ENCODE results near the gene MEDAG.

The MEDAG gene

DNA sequence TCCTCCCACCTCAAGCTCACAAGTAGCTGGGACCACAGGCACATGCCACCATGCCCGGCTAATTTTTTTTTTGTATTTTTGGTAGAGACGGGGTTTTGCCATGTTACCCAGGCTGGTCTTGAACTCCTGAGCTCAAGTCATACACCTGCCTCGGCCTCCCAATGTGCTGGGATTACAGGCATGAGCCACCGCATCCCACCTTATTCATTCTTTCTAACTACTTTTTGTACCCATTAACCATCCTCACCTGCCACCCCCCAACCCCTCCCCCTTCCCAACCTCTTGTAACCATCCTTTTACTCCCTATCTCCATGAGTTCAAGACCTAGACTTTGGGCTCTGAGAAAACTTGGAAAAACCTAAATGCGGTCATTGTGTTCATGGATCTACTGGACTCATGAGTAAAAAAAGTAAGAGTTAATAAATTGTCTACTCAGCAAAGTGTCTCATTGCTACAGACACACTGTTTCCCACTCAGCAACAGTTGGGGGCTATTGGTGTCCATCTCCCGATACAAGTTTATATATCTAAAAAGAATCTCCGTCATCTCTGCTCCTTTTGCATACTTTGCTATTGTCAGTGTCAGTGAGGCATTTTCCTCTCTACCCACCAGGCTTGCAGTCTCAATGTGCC, 44.1 kb upstream of the MEDAG start:
- no peak overlapping the region for H3K4me3 ChIP-seq (replicated peaks; ENCODE audit: low read depth, low read length)
- DNase-seq (ENCODE audit: extremely low read depth, insufficient read length), result no peak
- no peaks in the 10 kb centered on the region for H3K27me3 ChIP-seq (replicated peaks; ENCODE audit: control insufficient read depth, insufficient read depth, low read length)
- H3K36me3 ChIP-seq (ENCODE audit: control insufficient read depth, insufficient read depth, low read length), result no peaks in the 10 kb centered on the region
- TF ChIP-seq, protein P1, sequence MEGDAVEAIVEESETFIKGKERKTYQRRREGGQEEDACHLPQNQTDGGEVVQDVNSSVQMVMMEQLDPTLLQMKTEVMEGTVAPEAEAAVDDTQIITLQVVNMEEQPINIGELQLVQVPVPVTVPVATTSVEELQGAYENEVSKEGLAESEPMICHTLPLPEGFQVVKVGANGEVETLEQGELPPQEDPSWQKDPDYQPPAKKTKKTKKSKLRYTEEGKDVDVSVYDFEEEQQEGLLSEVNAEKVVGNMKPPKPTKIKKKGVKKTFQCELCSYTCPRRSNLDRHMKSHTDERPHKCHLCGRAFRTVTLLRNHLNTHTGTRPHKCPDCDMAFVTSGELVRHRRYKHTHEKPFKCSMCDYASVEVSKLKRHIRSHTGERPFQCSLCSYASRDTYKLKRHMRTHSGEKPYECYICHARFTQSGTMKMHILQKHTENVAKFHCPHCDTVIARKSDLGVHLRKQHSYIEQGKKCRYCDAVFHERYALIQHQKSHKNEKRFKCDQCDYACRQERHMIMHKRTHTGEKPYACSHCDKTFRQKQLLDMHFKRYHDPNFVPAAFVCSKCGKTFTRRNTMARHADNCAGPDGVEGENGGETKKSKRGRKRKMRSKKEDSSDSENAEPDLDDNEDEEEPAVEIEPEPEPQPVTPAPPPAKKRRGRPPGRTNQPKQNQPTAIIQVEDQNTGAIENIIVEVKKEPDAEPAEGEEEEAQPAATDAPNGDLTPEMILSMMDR (IDR thresholded peaks at IDR 0.05; ENCODE audit: insufficient read depth, low read length, poor library complexity, severe bottlenecking), result no peak

DNA sequence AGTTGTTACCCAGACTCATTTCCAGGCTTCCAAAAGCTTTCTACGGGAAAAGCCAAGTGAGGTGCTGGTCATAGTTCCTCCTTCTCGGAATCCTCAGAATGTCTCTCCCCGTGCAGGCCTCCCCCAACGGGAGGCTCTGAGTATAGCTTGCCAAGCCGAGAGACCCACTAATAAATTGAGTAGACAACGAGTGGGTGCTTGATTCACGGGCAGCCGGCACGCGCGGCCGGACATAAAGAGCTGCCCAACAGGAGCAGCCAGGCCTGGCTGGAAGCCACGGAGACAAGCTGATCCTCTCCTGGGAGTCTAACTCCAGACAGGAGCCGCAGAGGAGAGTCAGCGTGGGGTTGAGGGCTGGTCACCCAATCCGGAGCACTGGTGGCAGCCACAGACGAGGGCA, 43.4 kb upstream of the MEDAG start:
- H3K36me3 ChIP-seq (ENCODE audit: control insufficient read depth, insufficient read depth, low read length), result no peaks in the 10 kb centered on the region
- TF ChIP-seq, protein P1 (IDR thresholded peaks at IDR 0.05; ENCODE audit: insufficient read depth, low read length, poor library complexity, severe bottlenecking), result no peak
- DNase-seq (ENCODE audit: extremely low read depth, insufficient read length), result no peak
- no peak overlapping the region for H3K4me3 ChIP-seq (replicated peaks; ENCODE audit: low read depth, low read length)
- no peaks in the 10 kb centered on the region for H3K27me3 ChIP-seq (replicated peaks; ENCODE audit: control insufficient read depth, insufficient read depth, low read length)

DNA sequence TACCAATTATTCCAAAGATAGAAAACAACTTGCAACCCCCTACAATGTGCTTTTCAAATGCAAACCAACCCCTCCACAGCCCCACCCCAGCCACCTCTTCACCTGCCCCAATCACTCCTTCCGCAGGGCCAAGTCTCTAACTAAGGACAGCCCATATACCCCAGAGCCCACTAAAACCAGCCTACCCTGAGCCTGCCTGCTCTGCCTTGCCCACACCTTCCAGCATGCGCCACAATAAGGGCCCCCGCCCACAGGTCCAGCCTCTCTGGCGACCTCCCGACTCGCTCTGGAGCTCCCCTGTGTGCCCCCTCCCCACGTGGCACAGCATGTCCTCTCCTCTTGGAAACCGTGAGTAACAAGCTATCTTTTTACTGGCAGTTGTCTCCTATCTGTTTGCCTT, 42.8 kb upstream of the MEDAG start:
- no peak overlapping the region for H3K4me3 ChIP-seq (replicated peaks; ENCODE audit: low read depth, low read length)
- H3K36me3 ChIP-seq (ENCODE audit: control insufficient read depth, insufficient read depth, low read length), result no peaks in the 10 kb centered on the region
- H3K27me3 ChIP-seq (replicated peaks; ENCODE audit: control insufficient read depth, insufficient read depth, low read length), result no peaks in the 10 kb centered on the region
- TF ChIP-seq, protein P1 (IDR thresholded peaks at IDR 0.05; ENCODE audit: insufficient read depth, low read length, poor library complexity, severe bottlenecking), result no peak
- DNase-seq (ENCODE audit: extremely low read depth, insufficient read length), result no peak

DNA sequence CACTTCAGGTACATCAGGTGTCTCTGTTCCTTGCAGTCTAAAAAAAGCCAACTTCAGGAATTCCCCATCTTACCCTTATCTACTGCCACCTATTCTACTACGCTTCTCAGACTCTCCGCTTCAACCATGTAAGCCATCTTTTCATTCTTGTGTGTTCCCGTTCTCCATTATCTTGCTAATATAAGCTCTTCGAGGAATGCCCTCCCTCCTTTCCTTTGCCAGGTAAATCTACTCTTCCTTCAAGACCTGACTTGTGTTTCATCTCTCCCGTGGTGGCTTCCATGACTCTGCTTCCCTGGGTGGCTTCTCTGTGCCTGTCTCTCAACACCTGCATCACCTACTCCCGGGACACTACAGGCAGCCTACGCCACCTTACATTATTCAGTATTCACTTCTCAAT, 42.3 kb upstream of the MEDAG start:
- no peak for DNase-seq (ENCODE audit: extremely low read depth, insufficient read length)
- TF ChIP-seq, protein P1 (IDR thresholded peaks at IDR 0.05; ENCODE audit: insufficient read depth, low read length, poor library complexity, severe bottlenecking), result no peak
- H3K27me3 ChIP-seq (replicated peaks; ENCODE audit: control insufficient read depth, insufficient read depth, low read length), result no peaks in the 10 kb centered on the region
- H3K4me3 ChIP-seq (replicated peaks; ENCODE audit: low read depth, low read length), result no peak overlapping the region
- no peaks in the 10 kb centered on the region for H3K36me3 ChIP-seq (ENCODE audit: control insufficient read depth, insufficient read depth, low read length)

DNA sequence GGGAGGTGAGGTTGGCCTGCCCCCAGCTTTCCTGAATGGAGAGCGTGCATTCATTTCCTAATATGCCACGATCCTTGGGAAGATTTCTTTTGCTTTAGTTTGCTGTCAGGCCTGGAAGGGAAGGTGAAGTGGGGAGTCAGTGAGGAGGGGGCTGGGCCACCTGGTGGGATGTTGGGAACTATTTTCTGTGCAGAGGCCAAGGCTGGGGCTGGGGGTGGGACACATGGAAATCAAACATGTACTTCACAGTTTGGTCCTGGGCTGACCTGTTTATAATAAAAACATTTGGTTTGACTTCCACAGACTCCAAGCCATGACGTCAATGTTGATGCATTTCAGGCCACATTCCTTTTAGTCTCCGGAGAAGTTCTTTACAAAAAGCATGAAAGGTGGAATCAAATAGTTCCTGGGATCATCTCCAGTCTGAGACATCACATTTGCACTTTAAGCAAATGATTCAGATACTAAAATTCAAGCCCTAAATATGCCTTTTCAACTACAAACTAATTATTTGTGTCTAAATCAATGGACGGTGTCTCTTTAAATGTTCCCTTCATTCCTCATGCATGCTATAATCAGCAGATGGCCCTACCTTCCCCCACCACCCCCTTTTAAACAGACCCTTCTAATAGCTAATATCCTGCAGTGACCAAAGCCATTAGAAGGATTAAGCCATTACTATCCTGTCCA, 41.5 kb upstream of the MEDAG start:
- no peak for DNase-seq (ENCODE audit: extremely low read depth, insufficient read length)
- Histone ChIP-seq H3K4me3 (replicated peaks; ENCODE audit: low read depth, low read length) (no peak overlapping the region), H3K27me3 (replicated peaks; ENCODE audit: control insufficient read depth, insufficient read depth, low read length) (no peaks in the 10 kb centered on the region), H3K36me3 (ENCODE audit: control insufficient read depth, insufficient read depth, low read length) (no peaks in the 10 kb centered on the region)
- TF ChIP-seq, protein P1 (IDR thresholded peaks at IDR 0.05; ENCODE audit: insufficient read depth, low read length, poor library complexity, severe bottlenecking), result no peak

All from GM06990 (cell line).